Activated T-helper 2 cell treated with anti-CD3 and anti-CD28 coated beads, Interferon-gamma antibody, Interleukin-2, Interleukin-4, amounts not matched to agents 10 μg/mL and 5 μg/mL and 100 μg/mL, durations not matched to agents 14 hours and 24 hours and 36 hours (primary cell): ENCODE measurements around the gene RLF. TPM values are rescaled to one million over a fixed set of nuclear protein-coding genes. Genes with fewer than 3 reads are reported as not detected.

ENCODE experiments used
- DNase-seq: peaks from one replicate; pipeline ENCODE4 v3.0.0; 2021; ENCODE audit warnings: low spot score
- H3K27ac Mint-ChIP-seq: one replicate; pipeline ENCODE4 v1.8.0; 2021; ENCODE audit warnings: mixed read lengths
- H3K27me3 Mint-ChIP-seq: one replicate; pipeline ENCODE4 v1.8.0; 2021; ENCODE audit warnings: low read depth, mixed read lengths
- H3K36me3 Mint-ChIP-seq: one replicate; pipeline ENCODE4 v1.8.0; 2021; ENCODE audit warnings: low read depth, mixed read lengths
- H3K4me1 Mint-ChIP-seq: one replicate; pipeline ENCODE4 v1.8.0; 2021; ENCODE audit warnings: low read depth, mixed read lengths
- H3K4me3 Mint-ChIP-seq: one replicate; pipeline ENCODE4 v1.8.0; 2021; ENCODE audit warnings: low read depth, mild to moderate bottlenecking, moderate library complexity, mixed read lengths
- H3K9me3 Mint-ChIP-seq: one replicate; pipeline ENCODE4 v1.8.0; 2021; ENCODE audit warnings: mixed read lengths
- intact Hi-C: fragments of 100-400 bp; cut with micrococcal nuclease; formaldehyde crosslinking; loops from one replicate; pipeline ENCODE4 v1.15.1; 2023
- total RNA-seq: library from RNA; stranded (reverse); gene quantifications from 2 replicates; pipeline ENCODE4 v1.2.3, GENCODE V29; 2022

The RLF gene, protein sequence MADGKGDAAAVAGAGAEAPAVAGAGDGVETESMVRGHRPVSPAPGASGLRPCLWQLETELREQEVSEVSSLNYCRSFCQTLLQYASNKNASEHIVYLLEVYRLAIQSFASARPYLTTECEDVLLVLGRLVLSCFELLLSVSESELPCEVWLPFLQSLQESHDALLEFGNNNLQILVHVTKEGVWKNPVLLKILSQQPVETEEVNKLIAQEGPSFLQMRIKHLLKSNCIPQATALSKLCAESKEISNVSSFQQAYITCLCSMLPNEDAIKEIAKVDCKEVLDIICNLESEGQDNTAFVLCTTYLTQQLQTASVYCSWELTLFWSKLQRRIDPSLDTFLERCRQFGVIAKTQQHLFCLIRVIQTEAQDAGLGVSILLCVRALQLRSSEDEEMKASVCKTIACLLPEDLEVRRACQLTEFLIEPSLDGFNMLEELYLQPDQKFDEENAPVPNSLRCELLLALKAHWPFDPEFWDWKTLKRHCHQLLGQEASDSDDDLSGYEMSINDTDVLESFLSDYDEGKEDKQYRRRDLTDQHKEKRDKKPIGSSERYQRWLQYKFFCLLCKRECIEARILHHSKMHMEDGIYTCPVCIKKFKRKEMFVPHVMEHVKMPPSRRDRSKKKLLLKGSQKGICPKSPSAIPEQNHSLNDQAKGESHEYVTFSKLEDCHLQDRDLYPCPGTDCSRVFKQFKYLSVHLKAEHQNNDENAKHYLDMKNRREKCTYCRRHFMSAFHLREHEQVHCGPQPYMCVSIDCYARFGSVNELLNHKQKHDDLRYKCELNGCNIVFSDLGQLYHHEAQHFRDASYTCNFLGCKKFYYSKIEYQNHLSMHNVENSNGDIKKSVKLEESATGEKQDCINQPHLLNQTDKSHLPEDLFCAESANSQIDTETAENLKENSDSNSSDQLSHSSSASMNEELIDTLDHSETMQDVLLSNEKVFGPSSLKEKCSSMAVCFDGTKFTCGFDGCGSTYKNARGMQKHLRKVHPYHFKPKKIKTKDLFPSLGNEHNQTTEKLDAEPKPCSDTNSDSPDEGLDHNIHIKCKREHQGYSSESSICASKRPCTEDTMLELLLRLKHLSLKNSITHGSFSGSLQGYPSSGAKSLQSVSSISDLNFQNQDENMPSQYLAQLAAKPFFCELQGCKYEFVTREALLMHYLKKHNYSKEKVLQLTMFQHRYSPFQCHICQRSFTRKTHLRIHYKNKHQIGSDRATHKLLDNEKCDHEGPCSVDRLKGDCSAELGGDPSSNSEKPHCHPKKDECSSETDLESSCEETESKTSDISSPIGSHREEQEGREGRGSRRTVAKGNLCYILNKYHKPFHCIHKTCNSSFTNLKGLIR (N-terminal part only)
- 22.3 and 22.6 TPM in 2 replicates for total RNA-seq

DNA sequence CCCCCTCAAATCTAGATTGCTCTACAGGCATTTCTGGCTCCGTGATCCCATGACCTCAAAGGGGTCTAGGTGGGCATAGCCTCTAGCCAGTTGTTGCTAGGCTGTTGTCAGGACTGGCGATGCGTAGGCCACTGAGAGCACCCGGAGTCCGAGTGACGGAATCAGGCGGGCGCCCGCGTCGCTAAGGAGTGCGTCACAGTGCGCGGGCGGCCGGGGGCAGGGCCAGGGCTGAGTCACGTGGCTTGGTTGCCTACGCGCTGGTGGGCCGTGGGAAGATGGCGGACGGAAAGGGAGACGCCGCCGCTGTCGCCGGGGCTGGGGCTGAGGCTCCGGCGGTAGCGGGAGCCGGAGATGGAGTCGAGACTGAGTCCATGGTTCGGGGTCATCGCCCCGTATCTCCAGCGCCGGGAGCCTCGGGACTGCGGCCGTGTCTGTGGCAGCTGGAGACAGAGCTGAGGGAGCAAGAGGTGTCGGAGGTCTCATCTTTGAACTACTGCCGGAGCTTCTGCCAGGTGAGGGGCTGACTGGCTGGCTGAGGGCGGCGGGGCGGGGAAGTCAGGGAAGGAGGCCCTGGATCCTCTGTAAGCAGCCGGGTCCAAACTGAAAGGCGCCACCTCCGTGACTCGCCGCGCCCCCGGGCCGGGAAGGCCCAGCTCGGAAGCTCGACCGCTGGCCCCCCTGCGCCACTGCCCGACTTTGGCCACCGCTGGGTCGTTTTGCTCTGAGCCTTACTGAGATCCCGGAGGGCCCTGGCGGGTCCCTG, at the start of gene RLF:
Gene RLF, plus strand, starts transcription at position 263 of the 763 bp plus-strand sequence. Its CDS starts 13 bp downstream, at position 276.
- DNase-seq, result peak; percentile 94
- Mint-ChIP-seq H3K27me3 (peaks cover 3% of the 10 kb centered on the region), H3K27ac (no peak within 1 kb of the TSS), H3K4me3 (no peak within 1 kb of the TSS), H3K4me1 (peaks cover 16% of the 10 kb centered on the region), H3K36me3 (peaks cover 18% of the 10 kb centered on the region), H3K9me3 (no peaks in the 10 kb centered on the region)
- intact Hi-C loops, result loop anchor here (1.0 to 10.0 kb wide), 5 partner anchors 97 to 241 kb away; partner anchors contain the start of genes CAP1, COL9A2 and ZMPSTE24

DNA sequence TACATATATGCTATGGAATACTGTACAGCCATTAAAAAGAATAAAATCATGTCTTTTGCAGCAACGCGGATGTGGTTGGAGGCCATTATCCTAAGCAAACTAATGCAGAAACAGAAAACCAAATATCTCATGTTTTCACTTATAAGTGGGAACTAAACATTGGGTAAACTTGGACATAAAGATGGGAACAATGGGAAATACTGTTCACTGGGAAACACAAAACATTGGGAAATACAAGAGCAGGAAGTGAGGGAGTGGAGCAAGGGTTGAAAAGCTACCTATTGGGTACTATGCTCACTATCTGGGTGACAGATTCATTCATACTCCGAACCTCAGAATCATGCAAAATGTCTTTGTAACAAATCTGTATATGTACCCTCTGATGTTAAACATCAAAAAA, 46.8 kb upstream of the RLF start:
- no peaks in the 10 kb centered on the region for H3K4me1 Mint-ChIP-seq
- intact Hi-C loops, result no loop called here
- peaks cover 39% of the 10 kb centered on the region for H3K27me3 Mint-ChIP-seq
- H3K36me3 Mint-ChIP-seq, result peaks cover 6% of the 10 kb centered on the region
- no peak for DNase-seq
- H3K9me3 Mint-ChIP-seq, result peaks cover 20% of the 10 kb centered on the region
- no peak overlapping the region for H3K27ac Mint-ChIP-seq
- no peak overlapping the region for H3K4me3 Mint-ChIP-seq

DNA sequence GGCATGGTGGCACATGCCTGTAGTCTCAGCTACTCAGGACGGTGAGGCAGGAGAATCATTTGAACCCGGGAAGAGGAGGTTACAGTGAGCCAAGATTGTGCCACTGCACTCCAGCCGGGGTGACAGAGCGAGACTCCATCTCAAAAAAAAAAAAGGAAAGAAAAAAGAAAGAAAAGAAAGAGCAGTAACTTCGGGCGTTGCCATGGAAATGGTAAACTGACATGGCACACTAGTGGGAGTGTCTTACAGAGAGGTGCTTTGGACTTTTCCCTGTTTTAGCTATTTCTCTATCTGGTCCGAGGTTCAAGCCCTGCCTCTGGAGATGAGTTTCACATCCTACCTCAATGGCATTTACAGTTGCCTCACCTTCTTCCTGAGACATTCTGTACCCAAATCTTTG, 41.1 kb upstream of the RLF start:
- H3K9me3 Mint-ChIP-seq, result no peaks in the 10 kb centered on the region
- no peak overlapping the region for H3K4me3 Mint-ChIP-seq
- no peak for DNase-seq
- intact Hi-C loops, result no loop called here
- peaks cover 37% of the 10 kb centered on the region for H3K27me3 Mint-ChIP-seq
- no peaks in the 10 kb centered on the region for H3K4me1 Mint-ChIP-seq
- no peak overlapping the region for H3K27ac Mint-ChIP-seq
- H3K36me3 Mint-ChIP-seq, result no peaks in the 10 kb centered on the region

DNA sequence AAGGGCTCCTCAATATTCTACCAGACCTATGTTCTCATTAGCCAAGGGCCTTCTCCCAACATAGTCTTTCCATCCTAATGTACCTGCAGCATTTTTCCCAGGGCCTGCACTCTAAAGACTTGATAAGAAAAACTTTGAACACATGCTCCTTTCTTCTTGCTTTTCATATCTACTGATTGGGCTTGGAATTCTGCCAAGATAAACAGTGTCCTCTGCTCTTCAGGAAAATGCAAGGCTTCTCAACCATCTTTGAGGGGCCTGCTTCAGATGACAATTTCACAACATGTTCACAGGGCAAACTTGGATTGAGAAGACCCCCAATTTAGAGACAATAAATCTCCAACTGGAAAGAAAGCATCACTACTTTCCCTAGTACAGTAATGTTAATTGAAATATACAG, 38.3 kb upstream of the RLF start:
- Mint-ChIP-seq H3K36me3 (no peaks in the 10 kb centered on the region), H3K9me3 (no peaks in the 10 kb centered on the region), H3K27me3 (peaks cover 26% of the 10 kb centered on the region), H3K4me1 (no peaks in the 10 kb centered on the region), H3K4me3 (no peak overlapping the region), H3K27ac (no peak overlapping the region)
- DNase-seq, result no peak
- intact Hi-C loops, result no loop called here

DNA sequence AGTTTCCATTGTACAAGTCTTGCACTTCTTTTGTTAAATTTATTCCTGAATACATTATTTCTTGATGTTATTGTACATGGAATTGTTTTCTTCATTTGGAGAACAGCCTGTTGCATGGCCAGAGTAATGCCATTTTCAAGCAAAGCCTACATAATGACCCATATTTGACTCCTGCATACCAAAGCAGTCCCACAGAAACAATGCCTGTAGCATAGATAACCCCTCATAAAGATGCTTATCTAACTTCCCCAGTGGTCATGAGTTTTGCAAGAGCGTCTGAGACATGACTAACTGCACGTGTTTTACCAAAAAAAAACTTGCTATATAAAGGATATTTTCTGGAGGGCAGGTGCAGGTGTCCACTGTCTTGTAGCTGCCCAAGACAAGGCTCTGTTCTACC, 30.3 kb upstream of the RLF start:
- Mint-ChIP-seq H3K4me1 (peaks cover 4% of the 10 kb centered on the region), H3K36me3 (no peaks in the 10 kb centered on the region), H3K4me3 (no peak overlapping the region), H3K27ac (no peak overlapping the region), H3K9me3 (no peaks in the 10 kb centered on the region), H3K27me3 (peaks cover 9% of the 10 kb centered on the region)
- DNase-seq, result no peak
- intact Hi-C loops, result no loop called here

DNA sequence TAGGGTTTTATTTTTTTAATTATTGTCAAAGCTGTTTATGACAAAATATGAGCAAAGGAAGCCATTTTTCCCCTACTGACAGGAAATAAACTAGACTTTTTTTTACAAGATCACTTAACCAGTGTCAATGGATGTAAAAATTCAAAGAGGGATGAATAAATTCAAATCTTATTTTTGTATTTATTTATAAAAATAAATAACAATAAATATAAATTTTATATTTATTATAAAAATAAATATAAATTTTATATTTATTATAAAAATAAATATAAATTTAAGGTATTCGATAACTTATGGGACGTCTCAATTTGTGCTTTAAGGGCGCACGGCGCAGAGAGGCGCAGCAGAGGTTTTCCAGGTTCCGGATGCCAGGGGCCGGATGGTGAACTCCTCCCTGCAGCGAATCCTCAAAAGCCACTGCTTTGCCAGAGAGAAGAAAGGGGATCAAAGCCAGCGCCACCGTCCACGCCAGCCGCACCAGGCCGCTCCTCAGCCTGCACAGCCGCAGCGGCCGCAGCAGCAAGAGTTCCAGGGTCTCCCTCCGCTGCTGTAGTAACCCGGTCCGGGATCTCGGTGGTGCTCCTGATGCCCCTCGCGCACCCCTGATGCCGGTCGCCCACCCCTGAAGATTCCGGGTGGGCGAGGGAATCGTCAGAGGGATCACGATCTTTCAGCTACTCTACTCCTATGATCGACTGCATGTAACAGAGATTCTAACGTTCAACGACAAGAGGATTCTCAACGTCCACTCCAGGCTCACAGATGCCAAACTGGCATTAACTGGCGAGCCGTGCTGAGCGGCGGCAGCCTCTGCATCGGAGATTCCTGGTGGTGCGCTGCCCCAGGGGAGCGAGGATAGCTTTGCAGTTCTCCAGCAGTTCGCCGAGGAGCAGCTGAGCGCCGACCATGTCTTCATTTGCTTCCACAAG, 28.5 kb upstream of the RLF start:
- Mint-ChIP-seq H3K4me3 (no peak overlapping the region), H3K27me3 (peaks cover 10% of the 10 kb centered on the region), H3K9me3 (no peaks in the 10 kb centered on the region), H3K36me3 (no peaks in the 10 kb centered on the region), H3K27ac (no peak overlapping the region), H3K4me1 (peaks cover 4% of the 10 kb centered on the region)
- intact Hi-C loops, result no loop called here
- no peak for DNase-seq

DNA sequence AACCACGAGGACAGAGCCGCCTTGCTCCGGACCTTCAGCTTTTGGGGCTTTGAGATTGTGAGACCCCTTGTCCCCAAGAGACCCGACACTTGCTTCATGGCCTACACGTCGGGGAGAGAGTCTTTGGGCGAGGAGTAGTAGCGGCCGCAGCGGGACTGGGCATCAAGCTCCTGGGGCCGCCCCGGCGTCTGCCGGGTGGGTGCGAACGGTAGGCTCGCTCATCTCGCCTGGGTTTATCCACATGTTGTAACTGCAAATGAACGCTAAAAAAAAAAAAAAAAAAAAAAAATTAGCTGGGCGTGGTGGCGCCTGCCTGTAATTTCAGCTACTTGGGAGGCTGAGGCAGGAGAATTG, 27.9 kb upstream of the RLF start:
- peaks cover 4% of the 10 kb centered on the region for H3K4me1 Mint-ChIP-seq
- H3K9me3 Mint-ChIP-seq, result no peaks in the 10 kb centered on the region
- no peaks in the 10 kb centered on the region for H3K36me3 Mint-ChIP-seq
- H3K27ac Mint-ChIP-seq, result no peak overlapping the region
- H3K27me3 Mint-ChIP-seq, result peaks cover 10% of the 10 kb centered on the region
- intact Hi-C loops, result no loop called here
- no peak for DNase-seq
- H3K4me3 Mint-ChIP-seq, result no peak overlapping the region

DNA sequence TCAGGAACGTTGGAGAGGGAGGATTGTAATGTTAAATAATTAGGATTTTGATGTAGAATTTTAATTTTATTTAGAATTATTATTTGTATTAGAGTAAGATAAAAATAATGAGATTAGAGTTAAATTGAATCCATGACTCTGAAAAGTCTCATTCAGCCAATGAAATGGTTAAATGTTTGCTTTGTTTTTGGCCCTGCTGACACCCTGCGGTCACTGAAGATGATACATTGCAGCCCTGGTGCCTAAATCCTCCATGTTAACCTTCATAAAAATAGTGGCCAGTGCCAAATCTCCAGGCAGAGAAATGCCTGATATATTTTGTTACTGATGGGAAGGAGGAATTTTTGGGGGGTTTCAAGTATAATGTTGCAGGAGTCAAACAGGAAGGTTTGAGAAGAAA, 27.3 kb upstream of the RLF start:
- Mint-ChIP-seq H3K36me3 (no peaks in the 10 kb centered on the region), H3K27me3 (peaks cover 12% of the 10 kb centered on the region), H3K4me3 (no peak overlapping the region), H3K27ac (no peak overlapping the region), H3K9me3 (no peaks in the 10 kb centered on the region), H3K4me1 (peaks cover 4% of the 10 kb centered on the region)
- intact Hi-C loops, result no loop called here
- no peak for DNase-seq

DNA sequence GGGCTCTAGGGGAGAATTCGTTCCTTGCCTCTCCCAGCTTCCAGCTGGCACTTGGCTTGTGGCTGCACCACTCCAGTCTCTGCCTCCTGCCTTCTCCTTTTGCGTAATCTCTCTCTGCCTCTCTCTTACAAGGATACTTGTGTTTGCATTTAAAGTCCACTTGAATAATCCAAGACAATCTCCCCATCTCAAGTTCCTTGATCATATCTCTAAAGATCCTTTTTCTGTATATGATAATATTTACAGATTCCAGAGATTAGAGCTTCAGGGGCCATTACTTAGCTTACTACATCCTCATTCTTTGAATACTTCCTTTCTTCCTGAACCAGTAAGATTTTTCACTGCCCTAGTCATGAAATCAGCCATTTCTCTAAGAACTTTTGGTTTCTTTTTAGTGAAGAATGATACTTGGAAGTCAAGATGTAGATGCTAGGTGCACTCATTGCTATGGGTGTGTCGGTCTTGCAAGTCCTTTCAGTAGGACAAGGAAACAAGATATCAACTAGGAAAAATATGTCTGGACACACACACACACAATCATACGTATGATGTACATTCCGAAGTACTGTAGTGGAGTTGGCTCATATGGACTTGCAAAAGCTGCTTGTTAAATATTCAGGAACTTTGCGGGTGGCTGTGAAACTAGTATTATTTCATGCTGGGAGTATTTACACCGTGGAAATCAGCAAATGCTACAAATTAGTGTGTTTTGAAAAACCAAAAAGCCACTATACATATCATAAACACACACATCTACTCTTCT, 20.8 kb upstream of the RLF start:
- intact Hi-C loops, result loop anchor here (5.0 kb wide), 1 partner anchor 267 kb away; no protein-coding TSS in a partner anchor
- H3K9me3 Mint-ChIP-seq, result no peaks in the 10 kb centered on the region
- no peak for DNase-seq
- H3K27me3 Mint-ChIP-seq, result peaks cover 28% of the 10 kb centered on the region
- no peak overlapping the region for H3K4me3 Mint-ChIP-seq
- peaks cover 10% of the 10 kb centered on the region for H3K4me1 Mint-ChIP-seq
- H3K36me3 Mint-ChIP-seq, result no peaks in the 10 kb centered on the region
- H3K27ac Mint-ChIP-seq, result no peak overlapping the region

DNA sequence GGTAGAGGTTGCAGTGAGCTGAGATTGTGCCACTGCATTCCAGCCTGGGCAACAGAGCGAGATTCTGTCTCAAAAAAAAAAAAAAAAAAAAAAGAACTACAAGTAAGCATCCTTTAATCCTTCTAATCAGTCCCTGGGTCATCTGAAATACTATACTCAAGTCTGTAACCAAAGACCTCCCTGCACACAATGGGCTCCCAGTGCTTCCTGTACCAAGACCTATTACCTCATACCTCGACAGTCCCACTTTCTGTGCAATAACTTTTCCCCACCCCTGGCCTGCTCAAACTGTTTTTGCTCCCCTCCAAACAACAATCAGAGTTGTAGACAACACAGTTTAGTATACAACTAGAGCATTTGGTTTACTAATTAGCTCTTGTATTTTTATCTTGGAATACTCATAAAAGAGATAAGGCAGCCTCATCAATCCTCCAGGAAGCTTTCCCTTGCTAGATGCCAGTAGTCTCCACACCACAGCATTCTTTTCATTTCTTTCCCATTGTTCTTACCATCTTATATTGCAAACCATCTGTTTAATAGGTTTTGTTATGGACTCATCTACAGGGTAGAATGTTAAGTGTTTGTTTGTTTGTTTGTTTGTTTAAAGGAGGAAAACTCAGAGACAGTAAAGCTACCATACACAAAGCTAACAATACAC, 19.2 kb upstream of the RLF start:
- Mint-ChIP-seq H3K27me3 (peaks cover 37% of the 10 kb centered on the region), H3K4me1 (peaks cover 10% of the 10 kb centered on the region), H3K4me3 (no peak overlapping the region), H3K36me3 (no peaks in the 10 kb centered on the region), H3K9me3 (no peaks in the 10 kb centered on the region), H3K27ac (no peak overlapping the region)
- DNase-seq, result no peak
- intact Hi-C loops, result loop anchor here (5.0 kb wide), 1 partner anchor 265 kb away; no protein-coding TSS in a partner anchor
